HG03442 (cell line): ENCODE measurements around the gene ADK.

ENCODE experiments used
- ATAC-seq: cut with Tn5 transposase; IDR thresholded peaks from one replicate; pipeline ENCODE4 v1.9.1; 2021; ENCODE audit warnings: mild to moderate bottlenecking, moderate library complexity; ENCODE audit not compliant: unreplicated experiment

Gene ADK

DNA sequence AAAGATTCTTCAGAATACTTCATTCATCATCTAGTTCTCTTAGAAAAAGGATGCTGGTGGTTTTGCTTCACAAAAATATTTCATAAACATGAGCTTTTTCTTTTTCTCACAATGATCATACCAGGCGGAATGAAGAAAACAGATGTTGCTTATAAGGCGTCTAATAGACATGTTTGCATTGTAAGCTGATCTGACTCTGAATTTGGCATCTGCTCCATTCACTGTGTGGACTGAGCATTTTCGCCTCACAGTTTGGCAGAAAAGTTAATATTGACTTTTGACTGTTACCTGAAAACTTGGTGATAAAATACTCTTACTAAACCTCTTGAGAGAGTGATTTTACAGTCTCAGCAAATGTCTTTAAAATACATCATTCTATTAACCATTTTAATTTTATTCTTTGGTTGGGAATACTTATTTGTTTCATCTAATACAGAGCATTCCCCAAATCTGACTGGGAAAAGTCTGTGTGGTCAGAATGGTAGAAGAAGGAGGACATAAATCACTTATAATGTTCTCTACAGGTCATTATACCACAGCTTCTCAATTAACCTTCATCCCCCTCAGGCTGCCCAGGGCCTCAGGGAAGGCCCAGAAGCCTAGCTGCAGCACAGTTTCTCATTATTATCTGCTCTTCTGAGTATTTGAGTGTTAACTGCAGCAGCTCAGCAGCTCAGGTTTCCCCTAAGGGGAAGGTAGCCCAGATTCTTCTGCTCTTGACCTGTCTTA lies 553.8 kb downstream of the ADK start:
- no peak for ATAC-seq

DNA sequence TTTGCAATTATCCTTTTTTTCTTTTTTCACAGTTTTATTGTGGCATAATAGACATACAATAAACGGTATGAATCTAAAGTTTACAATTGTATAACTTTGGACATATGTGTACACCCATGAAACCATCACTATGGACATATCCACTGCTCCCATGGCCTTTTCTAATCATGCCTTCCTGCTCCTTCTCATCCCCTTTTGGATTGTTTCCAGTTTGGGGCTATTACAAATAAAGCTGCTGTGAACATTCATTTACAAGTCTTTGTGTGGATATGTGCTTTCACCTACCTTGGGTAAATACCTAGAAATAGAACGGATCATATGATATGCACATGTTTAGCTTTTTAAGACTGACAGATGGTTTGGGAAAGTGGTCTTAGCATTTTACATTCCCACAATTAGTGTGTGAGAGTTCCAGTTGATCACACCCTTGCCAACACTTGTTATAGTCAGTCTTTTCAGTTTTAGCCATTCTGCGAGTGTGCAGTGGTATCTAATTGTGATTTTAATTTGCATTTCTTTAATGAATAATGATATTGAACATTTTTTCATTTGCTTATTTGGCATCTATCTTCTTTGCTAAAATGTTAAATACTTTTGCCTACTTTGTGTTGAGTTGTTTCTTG lies 554.4 kb downstream of the ADK start:
- no peak for ATAC-seq

DNA sequence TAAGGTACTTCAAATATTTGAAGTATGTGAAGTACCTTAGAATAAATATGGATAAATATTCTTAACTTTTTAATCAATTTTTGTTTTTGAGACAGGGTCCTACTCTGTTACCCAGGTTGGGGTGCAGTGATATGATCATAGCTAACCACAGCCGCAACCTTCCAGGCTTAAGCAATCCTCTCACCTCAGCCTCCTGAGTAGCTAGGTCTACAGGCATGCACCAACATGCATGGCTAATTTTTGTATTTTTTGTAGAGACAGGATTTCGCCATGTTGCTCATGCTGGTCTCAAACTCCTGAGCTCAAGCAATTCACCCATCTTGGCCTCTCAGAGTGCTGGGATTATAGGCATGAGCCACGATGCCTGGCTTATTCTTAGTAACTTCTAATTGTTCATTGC lies 555.9 kb downstream of the ADK start:
- ATAC-seq: no peak

DNA sequence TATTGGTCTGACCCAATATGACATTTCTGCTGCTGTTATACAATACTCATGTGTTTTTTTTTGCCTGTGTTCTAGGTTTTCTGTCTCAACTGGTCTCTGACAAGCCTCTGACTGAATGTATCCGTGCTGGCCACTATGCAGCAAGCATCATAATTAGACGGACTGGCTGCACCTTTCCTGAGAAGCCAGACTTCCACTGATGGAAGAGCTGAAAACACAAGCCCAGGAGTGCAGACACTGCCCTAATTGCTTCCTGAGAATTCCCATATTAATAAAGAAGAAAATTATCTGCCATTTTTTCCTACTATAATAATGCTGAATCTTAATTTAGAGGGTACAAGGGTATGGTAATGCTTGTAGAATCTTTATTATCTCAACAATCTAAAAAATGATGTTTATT lies 557.2 kb downstream of the ADK start:
- ATAC-seq: no peak

DNA sequence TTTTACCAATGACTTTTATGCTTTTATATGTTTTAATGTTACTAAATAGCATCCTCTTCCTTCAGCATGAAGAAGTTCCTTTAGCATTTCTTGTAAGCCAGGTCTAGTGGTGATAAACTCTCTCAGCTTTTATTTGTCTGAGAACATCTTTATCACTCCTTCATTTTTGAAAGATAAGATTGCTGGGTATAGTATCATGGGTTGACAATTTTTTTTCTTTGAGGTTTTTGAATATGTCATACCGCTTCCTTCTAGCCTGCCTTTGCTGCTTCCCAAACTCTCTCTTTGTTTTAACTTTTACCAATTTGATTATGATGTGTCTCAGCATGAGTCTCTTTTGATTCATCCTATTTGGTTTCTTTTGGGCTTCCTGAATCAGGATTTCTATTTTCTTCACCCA lies 567.2 kb downstream of the ADK start:
- no peak for ATAC-seq

DNA sequence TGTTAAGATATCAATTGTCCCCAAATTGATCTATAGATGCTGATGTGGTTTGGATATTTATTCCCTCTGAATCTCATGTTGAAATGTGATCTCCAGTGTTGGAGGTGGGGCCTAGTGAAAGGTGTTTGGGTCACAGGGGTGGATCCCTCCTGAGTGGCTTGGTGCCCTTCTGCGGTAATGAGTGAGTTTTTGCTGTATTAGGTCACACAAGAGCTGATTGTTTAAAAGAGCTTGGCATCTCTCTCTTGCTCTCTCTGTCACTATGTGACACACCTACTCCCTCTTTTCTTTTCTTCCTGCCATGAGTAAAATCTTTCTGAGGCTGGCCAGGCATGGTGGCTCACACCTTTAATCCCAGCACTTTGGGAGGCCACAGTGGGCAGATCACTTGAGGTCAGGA lies 577.2 kb downstream of the ADK start:
- no peak for ATAC-seq

DNA sequence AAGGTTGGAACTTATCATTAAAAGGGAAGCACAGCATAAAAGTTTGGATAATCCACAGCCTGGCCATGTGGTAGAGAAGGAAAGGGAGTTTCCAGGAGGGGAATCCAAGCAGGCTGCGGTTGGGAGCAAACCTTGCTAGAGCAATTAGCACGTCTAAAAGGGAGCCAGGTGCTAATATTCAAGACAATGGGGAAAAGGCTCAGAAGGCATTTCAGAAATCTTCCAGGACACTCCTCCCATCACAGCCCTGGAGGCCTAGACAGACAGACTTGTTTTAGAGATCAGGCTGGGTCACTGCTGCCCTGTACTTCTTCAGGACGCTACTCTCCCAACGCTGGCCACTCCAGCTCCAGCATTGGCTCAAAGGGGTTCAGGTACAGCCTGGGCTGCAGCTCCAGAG lies 579.2 kb downstream of the ADK start:
- no peak for ATAC-seq

DNA sequence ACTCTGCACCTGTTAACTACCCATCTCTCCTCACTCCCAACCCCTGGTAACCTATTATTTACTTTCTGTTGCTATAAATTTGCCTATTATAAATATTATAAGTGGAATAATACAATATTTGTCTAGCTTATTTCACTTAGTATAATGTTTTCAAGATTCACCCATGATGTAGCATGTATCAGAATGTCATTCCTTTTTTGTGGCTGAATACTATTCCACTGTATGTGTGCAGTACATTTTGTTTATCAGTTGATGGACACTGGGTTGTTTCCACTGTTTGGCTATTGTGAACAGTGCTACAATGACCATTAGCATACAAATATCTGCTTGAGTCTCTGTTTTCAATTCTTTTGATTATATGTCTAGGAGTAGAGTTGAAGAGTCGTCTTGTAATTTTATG lies 582.6 kb downstream of the ADK start:
- no peak for ATAC-seq

DNA sequence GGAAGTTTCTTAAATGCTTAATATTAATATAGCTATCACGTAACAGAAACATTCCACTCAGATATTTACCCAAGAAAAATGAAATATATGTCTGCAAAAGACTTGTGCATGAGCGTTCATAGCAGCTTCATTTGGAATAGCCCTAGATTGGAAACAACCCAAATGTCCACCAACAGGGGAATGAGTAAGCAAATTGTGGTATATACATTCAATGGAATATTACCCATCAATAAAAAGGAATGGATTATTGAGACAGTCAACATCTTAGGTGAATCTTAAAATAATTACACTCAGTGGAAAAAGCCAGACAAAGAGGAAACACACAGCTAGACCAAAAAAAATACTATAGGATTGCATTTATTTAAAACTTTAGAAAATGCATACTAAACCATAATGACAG lies 585.0 kb downstream of the ADK start:
- no peak for ATAC-seq

DNA sequence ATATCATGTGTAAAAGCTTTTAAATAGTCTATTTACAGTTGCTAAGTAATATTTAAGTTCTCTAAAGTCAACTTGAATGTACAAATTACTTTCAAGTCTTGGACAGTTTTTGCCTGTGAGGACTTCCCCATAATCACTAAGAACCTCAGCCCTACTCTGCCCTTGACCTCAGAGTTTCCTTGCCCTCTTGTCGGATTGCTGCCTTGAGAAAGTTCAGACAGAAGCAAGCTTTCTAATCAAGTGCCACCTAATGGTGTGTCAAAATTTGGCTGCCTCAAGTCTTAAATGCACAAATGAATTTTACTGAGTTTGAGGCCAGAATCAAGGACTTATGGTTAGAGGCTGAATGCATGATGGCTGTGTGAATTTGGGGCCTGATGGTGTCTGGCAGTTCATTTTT lies 587.0 kb downstream of the ADK start:
- ATAC-seq: no peak

DNA sequence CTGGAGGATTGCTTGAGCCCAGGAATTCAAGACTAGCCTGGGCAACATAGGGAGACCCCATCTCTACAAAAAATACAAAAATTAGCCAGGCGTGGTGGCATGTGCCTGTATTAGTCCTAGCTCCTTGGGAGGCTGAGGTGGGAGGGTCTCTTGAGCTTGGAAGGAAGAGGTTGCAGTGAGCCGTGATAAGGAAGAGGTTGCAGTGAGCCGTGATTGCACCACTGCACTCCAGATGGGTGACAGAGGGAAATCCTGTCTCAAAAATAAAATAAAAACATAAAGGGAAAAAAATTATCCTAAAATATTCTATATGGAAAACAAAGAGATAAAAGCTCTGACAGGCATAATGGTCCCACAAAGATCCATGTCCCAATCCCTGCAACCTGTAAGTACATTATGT lies 587.5 kb downstream of the ADK start:
- no peak for ATAC-seq

DNA sequence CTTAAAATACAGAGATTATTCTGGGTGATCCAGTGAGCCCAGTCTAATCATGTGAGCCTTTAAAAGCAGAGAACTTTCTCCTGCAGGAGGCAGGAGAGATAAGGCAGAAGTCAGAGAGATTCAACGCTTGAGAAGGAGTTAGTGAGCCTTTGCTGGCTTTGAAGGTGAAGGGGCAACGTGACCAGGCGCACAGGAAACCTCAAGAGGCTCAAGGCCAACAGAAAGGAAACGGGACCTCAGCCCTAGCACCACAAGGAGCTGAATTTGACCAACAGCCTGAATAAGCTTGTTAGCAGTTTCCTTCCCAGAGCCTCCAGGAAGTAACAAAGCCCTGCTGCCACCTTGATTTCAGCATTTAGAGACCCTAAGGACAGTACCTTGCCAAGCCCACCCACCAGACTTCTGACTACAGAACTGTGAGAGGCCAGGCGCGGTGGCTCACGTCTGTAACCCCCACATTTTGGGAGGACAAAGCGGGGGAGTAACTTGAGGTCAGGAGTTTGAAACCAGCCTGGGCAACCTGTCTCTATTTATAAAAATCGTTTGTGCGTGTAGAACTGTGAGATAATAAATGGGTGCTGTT lies 588.1 kb downstream of the ADK start:
- ATAC-seq: peak; percentile 87

DNA sequence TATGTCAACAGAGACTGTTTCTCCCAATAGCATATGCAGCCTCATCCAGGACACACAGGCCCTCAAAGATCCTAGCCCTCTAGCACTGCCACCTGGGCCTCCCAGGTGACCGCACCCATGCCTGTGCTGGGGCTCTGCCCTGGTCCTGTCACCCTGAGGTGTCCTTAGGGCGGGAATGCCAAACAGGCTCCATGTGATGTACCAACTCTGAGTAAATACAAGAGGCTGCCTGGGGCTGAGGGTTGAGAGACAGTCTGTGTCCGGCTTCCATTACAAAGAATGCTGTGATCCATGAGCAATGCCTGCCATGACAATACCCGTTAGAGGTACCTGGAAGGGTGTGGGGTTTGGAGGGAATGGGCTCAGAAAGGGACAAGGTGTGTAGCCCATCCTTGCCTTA lies 592.4 kb downstream of the ADK start:
- ATAC-seq: no peak

DNA sequence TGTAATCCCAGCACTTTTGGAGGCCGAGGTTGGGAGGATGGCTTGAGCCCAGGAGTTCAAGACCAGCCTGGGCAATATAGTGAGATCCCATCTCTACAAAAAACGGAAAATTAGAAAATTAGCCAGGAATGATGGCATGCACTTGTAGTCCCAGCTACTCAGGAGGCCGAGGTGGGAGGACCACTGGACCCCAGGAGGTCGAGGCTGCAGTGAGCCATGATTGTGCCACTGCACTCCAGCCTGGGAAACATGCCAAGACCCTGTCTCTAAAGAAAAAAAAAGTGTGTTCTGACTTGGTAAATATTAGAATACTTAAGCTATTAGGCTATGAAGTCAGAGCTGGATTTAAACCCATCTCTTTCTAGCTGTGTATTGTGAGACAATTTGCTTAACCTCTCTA lies 594.4 kb downstream of the ADK start:
- no peak for ATAC-seq

DNA sequence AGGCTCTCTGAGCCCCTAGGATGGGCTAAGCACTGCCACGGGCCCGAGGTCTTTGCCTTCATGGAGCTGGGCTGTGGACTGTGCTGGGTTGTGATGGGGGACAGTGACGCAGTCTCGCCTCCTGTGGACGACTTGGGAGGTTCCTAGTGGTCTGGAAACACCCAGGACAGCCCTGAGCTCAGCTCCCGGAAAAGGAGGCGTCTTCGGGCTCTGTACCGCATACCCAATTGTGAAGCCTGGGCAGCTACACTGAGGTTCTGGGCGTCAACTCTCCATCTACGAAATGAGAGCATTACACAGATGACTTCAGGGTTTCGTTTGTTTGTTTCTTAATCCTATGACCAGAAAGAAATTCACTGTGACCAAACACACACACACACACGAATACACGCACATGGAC lies 595.8 kb downstream of the ADK start:
- no peak for ATAC-seq

DNA sequence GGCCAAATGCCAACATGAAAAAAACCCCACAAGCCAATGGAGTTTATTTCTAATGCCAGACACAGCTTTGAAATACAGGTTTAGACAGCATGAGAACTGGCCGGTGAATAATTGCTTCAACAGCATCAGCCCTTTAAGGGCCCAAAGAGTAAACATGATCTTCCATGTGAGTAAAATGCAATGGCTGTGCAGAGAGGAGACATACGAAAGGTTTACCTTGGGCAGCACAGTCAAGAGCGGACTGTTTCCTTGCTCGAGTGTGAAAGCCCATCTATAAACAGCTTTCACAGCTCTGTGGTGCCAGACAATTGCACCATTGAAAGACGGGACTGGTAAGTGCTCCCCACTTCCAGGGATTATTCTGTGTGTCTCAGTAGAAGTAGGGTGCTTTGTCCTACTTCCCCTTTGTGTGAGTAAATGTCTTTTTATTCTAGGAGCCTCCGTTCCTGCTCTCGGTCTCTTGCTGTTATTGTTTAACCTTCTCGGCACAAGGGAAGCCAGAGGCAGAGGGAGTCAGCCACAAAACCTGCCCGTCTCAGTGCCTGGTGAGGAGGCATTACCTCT lies 597.5 kb downstream of the ADK start:
- no peak for ATAC-seq

DNA sequence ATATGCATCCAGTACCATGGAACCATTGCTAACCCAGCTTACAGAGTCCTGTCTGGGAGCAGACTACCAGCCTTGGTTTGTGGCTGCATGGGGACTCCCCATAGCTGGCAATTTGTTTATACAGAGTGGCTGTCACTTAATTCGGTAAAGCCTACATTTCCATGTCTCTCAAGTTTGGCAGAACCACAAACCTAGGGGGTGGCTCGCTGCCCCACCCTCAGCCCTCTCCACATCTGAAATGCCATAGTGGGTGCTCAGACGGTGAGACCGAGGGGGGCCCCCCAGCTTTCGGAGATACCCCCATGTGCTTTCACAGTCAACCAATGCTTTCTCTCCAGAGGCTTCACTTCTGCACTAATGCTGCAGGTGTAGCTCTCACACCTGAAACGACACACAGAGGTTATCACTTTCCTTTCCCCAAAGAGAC lies 599.8 kb downstream of the ADK start:
- no peak for ATAC-seq

DNA sequence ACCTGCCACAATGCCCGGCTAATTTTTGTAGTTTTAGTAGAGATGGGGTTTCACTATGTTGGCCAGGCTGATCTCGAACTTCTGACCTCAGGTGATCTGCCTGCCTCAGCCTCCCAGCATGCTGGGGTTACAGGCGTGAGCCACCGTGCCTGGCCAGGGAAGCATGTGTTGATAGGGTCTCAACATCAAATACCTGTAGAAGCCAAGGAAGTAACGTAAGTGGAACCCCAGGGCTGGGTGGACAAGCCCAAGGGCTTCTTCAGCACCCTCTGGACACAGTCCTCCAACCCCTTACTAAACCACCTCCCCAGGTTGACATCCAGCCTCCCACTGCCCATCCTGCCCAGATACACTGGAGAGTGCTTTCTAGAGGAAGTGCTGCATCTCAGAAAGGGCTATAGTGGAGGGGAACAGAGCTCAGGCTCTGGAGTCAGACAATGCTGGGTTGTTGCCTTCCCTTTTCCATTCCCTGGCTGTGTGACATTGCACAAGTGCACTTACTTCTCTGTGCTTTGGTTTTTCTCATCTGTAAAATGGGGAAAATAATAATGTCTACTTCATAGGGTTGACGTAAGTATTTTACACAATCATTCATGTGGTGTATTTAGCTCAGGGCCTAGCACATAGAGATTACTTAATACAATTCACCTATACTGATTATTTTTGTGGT lies 601.5 kb downstream of the ADK start:
- no peak for ATAC-seq

DNA sequence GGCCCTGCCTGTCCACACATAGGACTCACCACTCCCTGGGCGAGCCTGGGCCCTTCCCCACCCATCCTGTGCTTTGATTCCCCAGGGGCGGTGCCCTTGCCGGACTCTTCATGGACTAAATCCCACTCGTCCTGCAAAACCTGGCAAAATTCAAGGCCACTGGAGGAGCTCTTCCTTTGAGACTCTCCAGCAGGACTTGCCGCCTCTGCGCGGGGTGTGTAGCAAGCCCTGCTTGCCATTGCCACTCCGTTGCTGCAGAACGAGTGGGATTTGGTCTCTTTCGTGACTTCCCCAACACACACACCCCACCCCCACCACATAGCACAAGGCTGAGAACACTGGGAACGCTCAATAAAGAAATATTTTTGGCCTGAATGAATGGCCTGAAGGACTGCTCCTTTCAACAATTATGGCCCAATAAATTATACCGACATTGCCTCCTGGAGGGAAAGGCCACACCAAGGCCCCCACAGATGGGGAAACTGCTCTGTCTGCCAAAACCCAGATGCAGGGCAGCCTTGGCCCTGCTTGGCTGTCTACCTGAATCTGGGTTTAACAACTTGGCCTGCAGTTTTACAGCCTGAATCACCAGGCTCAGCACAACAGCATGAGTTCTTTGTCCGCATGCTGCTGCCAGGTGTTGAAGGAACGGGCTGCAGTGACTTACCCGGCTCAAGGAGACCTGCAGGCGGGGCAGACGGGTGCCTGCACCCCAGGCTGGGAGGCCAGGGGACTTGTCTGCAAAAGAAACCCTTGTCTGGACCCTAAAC lies 602.6 kb downstream of the ADK start:
- no peak for ATAC-seq

DNA sequence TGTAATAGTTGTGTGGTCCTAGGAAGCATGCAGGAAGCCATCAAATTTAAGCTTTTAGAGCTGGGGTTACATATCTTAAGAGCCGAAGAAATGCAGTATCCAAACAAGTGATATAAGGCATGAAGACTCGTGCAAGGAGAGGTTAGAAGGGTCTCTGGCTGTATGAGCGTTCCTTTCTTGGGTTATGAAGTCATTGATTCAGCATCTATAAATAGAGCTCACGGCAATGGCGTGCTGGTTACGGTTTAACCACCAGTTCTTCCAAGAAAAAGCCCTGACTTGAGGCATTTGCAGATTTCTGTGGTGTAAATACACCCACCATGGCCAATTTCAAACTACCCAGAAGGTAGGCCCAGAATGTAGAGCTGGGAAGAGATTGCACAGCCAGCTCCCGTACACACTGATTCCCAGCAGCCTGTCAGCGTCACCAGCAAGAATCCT lies 603.4 kb downstream of the ADK start:
- ATAC-seq: no peak

DNA sequence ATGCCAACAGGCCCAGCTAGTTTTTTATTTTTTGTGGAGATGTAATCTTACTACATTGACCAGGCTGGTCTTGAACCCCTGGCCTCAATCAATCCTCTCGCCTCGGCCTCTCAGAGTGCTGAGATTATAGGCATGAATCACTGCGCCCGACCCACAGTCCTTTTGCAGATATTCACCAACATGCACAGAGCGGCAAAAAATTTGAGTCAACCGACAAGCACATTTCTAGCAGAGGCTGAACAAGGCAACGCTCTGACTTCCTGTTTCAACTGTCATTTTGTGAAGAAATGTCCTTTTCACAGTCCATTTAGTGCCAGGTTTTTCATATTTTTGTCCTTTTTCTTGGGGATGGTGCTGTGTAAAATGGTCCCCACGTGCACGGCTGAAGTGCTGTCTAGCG lies 604.3 kb downstream of the ADK start:
- no peak for ATAC-seq
